Mesothelial cell of epicardium (in vitro differentiated cells): Measurements from ENCODE around the gene C1QTNF1. TPM values are rescaled to one million over a fixed set of nuclear protein-coding genes. Genes with fewer than 3 reads are reported as not detected.

Source experiments
- DNase-seq, 2 experiments: peaks; one replicate each; pipeline ENCODE4 v3.0.0; 2021; ENCODE audit warnings: low spot score in 2 of 2; ENCODE audit not compliant: unreplicated experiment in 2 of 2
- H3K27ac Mint-ChIP-seq: 2 replicates; pipeline ENCODE4 v1.8.0; 2021; ENCODE audit warnings: mixed read lengths
- H3K27me3 Mint-ChIP-seq: 2 replicates; pipeline ENCODE4 v1.8.0; 2021; ENCODE audit warnings: low read depth, mixed read lengths
- H3K36me3 Mint-ChIP-seq: 2 replicates; pipeline ENCODE4 v1.8.0; 2021; ENCODE audit warnings: mixed read lengths
- H3K4me1 Mint-ChIP-seq: 2 replicates; pipeline ENCODE4 v1.8.0; 2021; ENCODE audit warnings: mixed read lengths
- H3K4me3 Mint-ChIP-seq: 2 replicates; pipeline ENCODE4 v1.8.0; 2021; ENCODE audit warnings: mild to moderate bottlenecking, moderate library complexity, mixed read lengths
- H3K9me3 Mint-ChIP-seq: 2 replicates; pipeline ENCODE4 v1.8.0; 2021; ENCODE audit warnings: mixed read lengths
- CTCF ChIP-seq: fragments of 200-600 bp; sonication (generic); IDR thresholded peaks from one replicate; pipeline ENCODE4 v1.5.0; 2021; ENCODE audit warnings: antibody characterized with exemption; ENCODE audit not compliant: unreplicated experiment
- total RNA-seq: library from RNA; stranded (reverse); gene quantifications from 3 replicates; pipeline ENCODE4 v1.2.1, GENCODE V29; 2021

The C1QTNF1 gene
- total RNA-seq, 1 donor from 2014 or later = 22.1 TPM

GRCh38 chr17:78999056-78999768, 24.8 kb upstream of the C1QTNF1 start:
- Mint-ChIP-seq H3K4me1 (no peaks in the 10 kb centered on the region), H3K4me3 (no peak overlapping the region), H3K9me3 (no peaks in the 10 kb centered on the region), H3K36me3 (peaks cover 23% of the 10 kb centered on the region), H3K27ac (no peak overlapping the region), H3K27me3 (no peaks in the 10 kb centered on the region)
- DNase-seq = no peak
- no peak for TF ChIP-seq CTCF

- Mint-ChIP-seq H3K4me1 (no peaks in the 10 kb centered on the region), H3K9me3 (no peaks in the 10 kb centered on the region), H3K27me3 (no peaks in the 10 kb centered on the region), H3K36me3 (peaks cover 19% of the 10 kb centered on the region), H3K27ac (no peak overlapping the region), H3K4me3 (no peak overlapping the region)
- TF ChIP-seq CTCF = no peak
- no peak for DNase-seq
Observed at GRCh38 chr17:78999947-79000395, 24.0 kb upstream of the C1QTNF1 start.

- Mint-ChIP-seq H3K27ac (no peak overlapping the region), H3K4me3 (no peak overlapping the region), H3K27me3 (no peaks in the 10 kb centered on the region), H3K36me3 (peaks cover 16% of the 10 kb centered on the region), H3K4me1 (no peaks in the 10 kb centered on the region), H3K9me3 (no peaks in the 10 kb centered on the region)
- TF ChIP-seq CTCF = no peak
- DNase-seq = no peak
Observed at GRCh38 chr17:79000396-79001189, 23.4 kb upstream of the C1QTNF1 start.

GRCh38 chr17:79001190-79002020, 22.6 kb upstream of the C1QTNF1 start:
- Mint-ChIP-seq H3K36me3 (peaks cover 13% of the 10 kb centered on the region), H3K27me3 (no peaks in the 10 kb centered on the region), H3K4me3 (no peak overlapping the region), H3K27ac (no peak overlapping the region), H3K4me1 (peaks cover 1% of the 10 kb centered on the region), H3K9me3 (no peaks in the 10 kb centered on the region)
- no peak for TF ChIP-seq CTCF
- no peak for DNase-seq

- H3K4me3 Mint-ChIP-seq = no peak overlapping the region
- no peak for DNase-seq
- H3K4me1 Mint-ChIP-seq = peaks cover 6% of the 10 kb centered on the region
- H3K9me3 Mint-ChIP-seq = no peaks in the 10 kb centered on the region
- peaks cover 8% of the 10 kb centered on the region for H3K36me3 Mint-ChIP-seq
- H3K27ac Mint-ChIP-seq = no peak overlapping the region
- no peak for TF ChIP-seq CTCF
- H3K27me3 Mint-ChIP-seq = no peaks in the 10 kb centered on the region
Observed at GRCh38 chr17:79002291-79002690, 21.7 kb upstream of the C1QTNF1 start.
